ENCODE measurements around the gene SPEM2. TPM values are rescaled to one million over a fixed set of nuclear protein-coding genes. Genes with fewer than 3 reads are reported as not detected.

Gene SPEM2
- total and polyA plus RNA-seq, 4 donors: not detected

GRCh38 chr17:7380321-7380720 is 45.1 kb upstream of the SPEM2 start:
- no peak for DNase-seq (ENCODE audit: low spot score)
- Histone ChIP-seq H3K27ac (ENCODE audit: low read depth in 1 of 2, low read length in 2 of 2) (no peak overlapping the region), H3K36me3 (ENCODE audit: control insufficient read depth in 4 of 4, insufficient read depth in 3 of 4, low read depth in 1 of 4, low read length in 3 of 4) (peaks cover 0 to 2% (median 0%) of the 10 kb centered on the region in 4 donors), H3K9me3 (ENCODE audit: control insufficient read depth in 4 of 4, low read length in 3 of 4) (no peaks in the 10 kb centered on the region), H3K27me3 (ENCODE audit: control insufficient read depth in 4 of 4, insufficient read depth in 4 of 4, low read length in 3 of 4) (peaks cover 0 to 3% (median 0%) of the 10 kb centered on the region in 4 donors), H3K9ac (ENCODE audit: low read depth in 1 of 2, low read length in 2 of 2) (no peak overlapping the region), H3K4me1 (ENCODE audit: control insufficient read depth in 4 of 4, insufficient read depth in 4 of 4, low read length in 3 of 4) (peaks cover 6 to 18% (median 12%) of the 10 kb centered on the region in 4 donors), H3K4me3 (ENCODE audit: low read depth in 1 of 3, low read length in 3 of 3) (peak overlapping the region; percentile 12 to 74 (median 63))
- WGBS: 40% methylated on average over 7 of the region's 7 CpGs
- TF ChIP-seq HNF4A (conservative IDR thresholded peaks at IDR 0.05): no peak
- TF ChIP-seq CTCF (IDR thresholded peaks at IDR 0.05; ENCODE audit: low read depth, low read length, missing input control): no peak
- no peak for TF ChIP-seq ATF3 (IDR thresholded peaks at IDR 0.05)
- no peak for TF ChIP-seq HNF4G (IDR thresholded peaks at IDR 0.05)
- no peak for TF ChIP-seq MAX (IDR thresholded peaks at IDR 0.05)

GRCh38 chr17:7380855-7381683 is 44.3 kb upstream of the SPEM2 start, which contains the start of gene TNK1:
TSS of gene TNK1 (plus strand) at chr17:7381089. CDS start at chr17:7382927, 1,838 bp downstream.
- Histone ChIP-seq H3K27ac (ENCODE audit: low read depth in 1 of 2, low read length in 2 of 2) (no peak within 1 kb of the TSS), H3K27me3 (ENCODE audit: control insufficient read depth in 4 of 4, insufficient read depth in 4 of 4, low read length in 3 of 4) (peaks cover 0 to 3% (median 0%) of the 10 kb centered on the region in 4 donors), H3K9ac (ENCODE audit: low read depth in 1 of 2, low read length in 2 of 2) (peak within 1 kb of the TSS in 1 of 2 donors; percentile 47), H3K4me1 (ENCODE audit: control insufficient read depth in 4 of 4, insufficient read depth in 4 of 4, low read length in 3 of 4) (peaks cover 6 to 18% (median 12%) of the 10 kb centered on the region in 4 donors), H3K9me3 (ENCODE audit: control insufficient read depth in 4 of 4, low read length in 3 of 4) (no peaks in the 10 kb centered on the region), H3K36me3 (ENCODE audit: control insufficient read depth in 4 of 4, insufficient read depth in 3 of 4, low read depth in 1 of 4, low read length in 3 of 4) (peaks cover 0 to 2% (median 0%) of the 10 kb centered on the region in 4 donors), H3K4me3 (ENCODE audit: low read depth in 1 of 3, low read length in 3 of 3) (peak within 1 kb of the TSS; percentile 45 to 74 (median 63))
- no peak for DNase-seq (ENCODE audit: low spot score)
- TF ChIP-seq SP1 (IDR thresholded peaks at IDR 0.05): no peak
- TF ChIP-seq REST (IDR thresholded peaks at IDR 0.05): peak; percentile 53
- WGBS: 4% methylated on average over 52 of the region's 52 CpGs

GRCh38 chr17:7382901-7383300 is 42.5 kb upstream of the SPEM2 start:
- Histone ChIP-seq H3K4me1 (ENCODE audit: control insufficient read depth in 4 of 4, insufficient read depth in 4 of 4, low read length in 3 of 4) (peaks cover 6 to 18% (median 12%) of the 10 kb centered on the region in 4 donors), H3K9ac (ENCODE audit: low read depth in 1 of 2, low read length in 2 of 2) (no peak overlapping the region), H3K36me3 (ENCODE audit: control insufficient read depth in 4 of 4, insufficient read depth in 3 of 4, low read depth in 1 of 4, low read length in 3 of 4) (peaks cover 0 to 6% (median 0%) of the 10 kb centered on the region in 4 donors), H3K27me3 (ENCODE audit: control insufficient read depth in 4 of 4, insufficient read depth in 4 of 4, low read length in 3 of 4) (peaks cover 0 to 3% (median 0%) of the 10 kb centered on the region in 4 donors), H3K4me3 (ENCODE audit: low read depth in 1 of 3, low read length in 3 of 3) (no peak overlapping the region), H3K9me3 (ENCODE audit: control insufficient read depth in 4 of 4, low read length in 3 of 4) (no peaks in the 10 kb centered on the region), H3K27ac (ENCODE audit: low read depth in 1 of 2, low read length in 2 of 2) (no peak overlapping the region)
- WGBS: 94% methylated on average over 10 of the region's 10 CpGs
- DNase-seq (ENCODE audit: low spot score): no peak
- TF ChIP-seq HNF4G (IDR thresholded peaks at IDR 0.05): no peak
- TF ChIP-seq FOXA2 (IDR thresholded peaks at IDR 0.05): no peak
- TF ChIP-seq JUND (IDR thresholded peaks at IDR 0.05): no peak
- TF ChIP-seq NR2F2 (IDR thresholded peaks at IDR 0.05): no peak
- no peak for TF ChIP-seq CTCF (IDR thresholded peaks at IDR 0.05; ENCODE audit: low read depth, low read length, missing input control)
- TF ChIP-seq EGR1 (IDR thresholded peaks at IDR 0.05; ENCODE audit: low read depth in 2 of 2): no peak
- TF ChIP-seq FOXA1 (IDR thresholded peaks at IDR 0.05): no peak
- no peak for TF ChIP-seq YY1 (IDR thresholded peaks at IDR 0.05)
- no peak for TF ChIP-seq RAD21 (IDR thresholded peaks at IDR 0.05)
- no peak for TF ChIP-seq HNF4A (conservative IDR thresholded peaks at IDR 0.05)
- no peak for TF ChIP-seq ZBTB33 (IDR thresholded peaks at IDR 0.05)
- TF ChIP-seq ATF3 (IDR thresholded peaks at IDR 0.05): no peak
